NCI-H1417 (cell line): ENCODE data around the gene GNB3.

ENCODE experiments used
- DNase-seq, 3 experiments: peaks; one replicate each; lab custom pipeline; 2025; lab: John Stamatoyannopoulos, UW

Gene GNB3

DNA sequence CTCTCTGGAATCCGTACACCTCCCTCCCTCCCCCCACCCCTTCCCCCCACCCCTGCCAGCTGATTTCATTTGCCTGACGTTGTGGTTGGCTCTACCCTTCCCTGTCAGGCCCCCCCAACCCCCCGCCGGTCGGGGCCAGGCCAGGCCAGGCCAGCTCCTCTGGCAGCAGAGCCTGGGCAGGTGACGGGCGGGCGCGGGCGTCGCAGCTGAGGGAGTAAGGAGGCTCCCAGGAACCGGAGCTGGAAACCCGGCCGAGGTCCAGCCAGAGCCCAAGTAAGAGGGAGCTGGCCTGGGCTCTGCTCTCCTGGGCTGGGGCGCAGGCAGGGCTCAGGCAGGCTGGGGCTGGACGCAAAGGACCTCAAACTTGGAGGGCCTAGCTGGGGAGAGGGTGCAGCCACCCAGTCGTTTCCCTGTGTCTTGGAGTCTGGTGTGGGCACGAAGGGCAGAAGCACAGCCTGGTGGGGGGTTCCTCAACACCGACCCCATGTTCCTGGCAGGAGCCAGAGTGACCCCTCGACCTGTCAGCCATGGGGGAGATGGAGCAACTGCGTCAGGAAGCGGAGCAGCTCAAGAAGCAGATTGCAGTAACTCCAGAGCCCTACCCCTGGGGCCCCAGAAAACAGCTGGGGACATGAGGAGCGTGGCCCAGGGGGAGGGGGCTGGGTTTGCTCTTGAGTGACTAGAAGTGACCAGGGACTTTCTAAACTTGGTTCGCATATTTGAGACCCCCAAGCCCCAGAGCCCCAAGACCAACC, at the start of gene GNB3:
Gene GNB3, plus strand, starts transcription at position 165 of the 755 bp plus-strand sequence. Its CDS starts 363 bp downstream, at position 528.
- peak in 1 of 3 experiments; percentile 9 for DNase-seq

DNA sequence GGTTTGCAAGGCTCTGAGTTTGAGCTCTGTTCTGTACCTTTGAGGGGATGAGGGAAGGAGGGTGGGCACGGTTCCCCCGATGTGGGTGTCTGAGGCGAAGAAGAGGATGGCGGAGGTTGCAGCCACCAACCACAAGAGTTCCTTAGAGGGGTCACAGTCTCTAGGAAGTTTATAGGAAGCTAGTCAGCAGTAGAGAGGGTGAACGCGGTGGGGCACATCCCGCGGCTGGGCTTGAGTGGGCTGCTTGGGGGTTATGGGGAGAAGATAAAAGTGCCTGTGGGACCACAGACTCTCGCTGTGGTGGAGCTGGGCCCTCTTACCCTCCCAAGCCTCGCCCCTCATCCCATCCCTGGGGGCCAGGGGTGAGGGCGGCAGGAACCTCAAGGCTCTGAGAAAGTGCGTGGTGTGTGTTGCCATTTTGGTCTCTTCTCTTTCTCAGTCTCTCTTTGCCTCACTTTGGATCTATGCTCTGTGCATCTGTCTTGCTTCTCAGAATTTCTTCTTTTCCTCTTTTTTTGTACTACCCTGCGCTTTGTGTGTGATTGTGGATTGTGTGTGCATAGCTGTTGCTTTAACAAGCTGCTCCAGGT, 48.7 kb upstream of the GNB3 start:
- DNase-seq = no peak

DNA sequence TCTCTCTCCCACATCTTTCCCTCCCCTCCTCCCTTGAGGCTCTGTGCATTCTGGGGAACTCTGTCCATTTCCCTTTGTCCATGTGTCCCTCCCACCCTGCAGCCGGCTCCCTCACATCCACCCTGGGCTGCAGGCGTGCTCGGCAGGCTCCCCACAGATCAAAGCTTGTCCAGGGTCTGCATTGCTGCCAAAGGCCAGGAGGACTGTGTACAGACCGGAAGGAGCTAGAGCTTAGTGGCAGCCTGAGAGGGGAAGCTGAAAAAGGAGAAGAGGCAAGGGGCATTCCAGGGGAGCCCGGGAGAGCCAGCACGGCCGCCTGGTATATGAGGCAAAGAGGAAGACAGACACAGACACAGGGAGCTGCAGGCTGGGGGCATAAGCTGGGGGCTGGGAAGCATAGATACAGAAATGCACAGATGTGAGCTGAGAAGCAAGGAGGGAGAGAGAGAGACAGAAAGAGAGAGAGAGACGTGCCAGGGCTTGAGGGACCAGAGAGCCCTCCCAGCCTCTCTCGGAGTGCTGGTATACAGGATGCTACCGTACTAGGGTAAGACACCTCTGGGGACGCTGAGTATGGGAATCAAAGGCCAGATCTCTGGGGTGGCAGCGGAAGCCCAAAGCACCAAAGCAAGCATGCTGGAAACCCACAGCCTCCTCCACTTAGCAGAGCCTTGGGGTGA, 48.1 kb upstream of the GNB3 start:
- no peak for DNase-seq

DNA sequence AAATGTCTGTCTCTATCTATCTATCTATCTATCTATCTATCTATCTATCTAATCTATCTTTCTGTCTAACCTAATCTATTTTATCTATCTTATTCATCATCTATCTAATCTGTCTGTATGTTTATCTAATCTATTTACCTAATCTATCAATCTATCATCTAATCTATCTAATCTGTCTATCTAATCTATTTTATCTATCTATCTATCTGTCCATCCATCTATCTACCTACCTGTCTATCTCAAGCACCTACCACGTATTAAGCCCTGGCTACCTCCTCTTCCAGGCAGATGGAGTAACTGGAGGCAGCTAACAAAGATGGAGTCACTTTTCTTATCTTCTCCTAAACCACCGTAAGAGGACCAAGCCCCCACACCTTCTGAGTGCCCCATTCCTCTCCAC, 45.6 kb upstream of the GNB3 start:
- DNase-seq = no peak

DNA sequence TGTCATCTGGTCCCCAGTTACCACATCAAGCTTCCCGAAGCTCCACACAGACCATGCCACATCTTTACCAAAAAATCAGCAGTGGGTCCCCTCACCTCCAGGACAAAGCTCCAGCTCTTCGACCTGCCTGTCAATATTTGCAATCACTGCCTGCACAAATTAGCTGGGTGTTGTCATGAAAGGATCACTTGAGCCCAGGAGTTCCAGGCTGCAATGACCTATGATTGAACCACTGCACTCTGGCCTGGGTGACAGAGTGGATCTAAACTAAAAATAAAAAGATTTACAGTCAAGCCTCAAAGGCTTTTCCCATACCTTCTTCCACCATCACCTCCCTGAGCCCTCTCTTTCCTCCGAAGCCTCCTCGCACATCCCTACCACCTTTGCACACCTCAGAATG, 44.1 kb upstream of the GNB3 start:
- no peak for DNase-seq

DNA sequence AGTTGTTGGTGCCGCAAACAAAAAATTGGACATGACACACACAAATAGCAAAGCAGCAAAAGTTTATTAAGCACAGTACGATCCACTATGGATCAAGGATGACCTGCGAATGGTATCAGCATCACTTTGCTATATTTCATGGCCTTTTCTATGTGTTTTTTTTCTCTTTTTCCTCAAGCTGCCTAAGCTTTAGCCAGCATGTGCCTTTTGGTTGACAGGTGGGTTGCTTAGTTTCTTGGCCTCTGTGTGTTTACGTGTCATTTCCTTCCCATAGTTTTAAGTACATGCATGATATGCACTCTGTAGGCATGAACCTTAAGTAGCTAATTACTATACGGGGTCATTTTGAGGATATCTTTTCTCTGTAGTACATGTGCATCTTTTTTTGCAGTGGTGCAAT, 41.6 kb upstream of the GNB3 start:
- DNase-seq = no peak

DNA sequence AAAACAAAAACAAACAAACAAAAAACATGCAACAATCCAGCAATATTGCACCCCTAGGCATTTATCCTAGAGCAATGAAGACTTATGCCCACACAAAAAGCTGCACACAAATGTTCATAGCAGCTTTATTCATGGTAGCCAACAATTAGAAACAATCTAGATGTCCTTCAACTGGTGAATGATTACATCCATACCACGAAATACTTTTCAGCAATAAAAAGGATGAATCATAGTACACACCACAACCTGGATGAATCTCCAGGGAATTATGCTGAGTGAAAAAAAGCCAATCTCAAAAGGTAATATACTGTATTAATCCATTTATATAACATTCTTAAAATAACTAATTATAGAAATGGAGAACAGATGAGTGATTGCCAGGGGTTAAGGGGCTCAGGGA, 33.6 kb upstream of the GNB3 start:
- no peak for DNase-seq

DNA sequence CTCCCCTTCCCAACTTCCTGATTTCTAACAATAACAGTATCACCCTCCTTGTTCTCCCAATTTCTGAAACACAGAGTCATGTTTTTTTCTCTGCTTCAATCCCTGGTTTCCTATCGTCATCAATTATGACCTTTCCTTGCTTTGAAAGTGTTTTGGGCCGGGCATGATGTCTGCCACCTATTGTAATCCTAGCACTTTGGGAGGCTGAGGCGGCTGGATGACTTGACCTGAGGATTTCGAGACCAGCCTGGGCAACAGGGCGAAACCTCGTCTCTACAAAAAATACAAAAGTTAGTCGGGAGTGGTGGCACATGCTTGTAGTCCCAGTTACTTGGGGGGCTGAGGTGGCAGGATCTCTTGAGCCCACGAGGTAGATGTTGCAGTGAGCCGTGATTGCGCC, 31.7 kb upstream of the GNB3 start:
- DNase-seq = no peak

DNA sequence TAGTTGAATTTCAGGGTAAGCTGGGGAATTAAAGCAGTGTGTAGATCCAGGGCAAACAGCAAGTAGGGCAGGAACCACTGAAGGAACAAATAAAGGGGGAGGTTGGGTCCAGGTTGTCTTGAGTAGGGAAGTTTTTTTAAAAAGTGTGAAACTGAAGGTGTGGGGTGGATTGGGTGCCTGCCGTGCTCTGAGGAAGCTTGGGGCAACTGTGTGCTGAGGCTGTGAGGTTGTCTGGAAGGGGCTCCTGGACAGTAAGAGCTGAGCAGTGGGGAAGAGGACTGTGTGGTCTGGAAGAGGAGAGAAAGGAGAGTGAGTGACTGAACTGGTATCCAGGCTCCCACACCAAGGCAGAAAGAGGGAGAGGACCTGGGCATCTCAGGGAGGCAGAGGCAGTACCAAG, 30.0 kb upstream of the GNB3 start:
- no peak for DNase-seq

DNA sequence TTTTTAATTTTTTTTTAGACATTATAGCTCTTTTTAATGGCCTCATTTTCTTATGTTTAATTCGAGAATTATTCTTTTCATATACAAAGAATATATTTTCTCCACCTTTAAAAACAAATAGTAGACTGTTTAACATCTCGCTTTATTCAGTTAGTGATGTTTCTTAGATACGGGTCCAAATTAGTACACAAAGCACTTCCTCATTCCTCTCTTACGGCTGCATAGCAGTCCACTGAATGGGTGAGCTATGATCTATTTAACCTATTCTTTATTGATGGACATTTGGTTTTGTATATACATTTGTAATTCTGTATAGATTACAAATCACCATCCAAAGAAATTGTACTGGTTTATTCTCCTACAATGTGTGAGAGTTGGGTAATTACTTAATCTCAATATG, 27.4 kb upstream of the GNB3 start:
- no peak for DNase-seq

DNA sequence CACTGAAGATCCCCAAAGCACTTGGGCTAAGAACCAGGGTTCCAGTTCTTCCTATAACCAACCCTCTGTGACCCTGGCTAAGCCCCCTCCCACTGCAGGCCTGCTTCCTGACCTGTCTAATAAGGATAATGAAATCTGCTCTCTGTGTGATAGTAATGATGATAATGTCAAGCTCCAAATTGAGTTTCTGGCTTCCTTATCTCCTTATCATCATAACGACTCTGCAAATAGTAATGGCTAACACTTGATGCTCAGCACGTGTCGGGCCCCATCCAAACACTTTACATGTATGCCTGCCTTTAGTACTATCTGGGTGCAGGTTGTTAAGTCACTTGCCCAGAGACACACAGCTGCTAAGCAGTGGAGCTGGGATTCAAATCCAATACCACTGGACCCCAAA, 24.1 kb upstream of the GNB3 start:
- no peak for DNase-seq

DNA sequence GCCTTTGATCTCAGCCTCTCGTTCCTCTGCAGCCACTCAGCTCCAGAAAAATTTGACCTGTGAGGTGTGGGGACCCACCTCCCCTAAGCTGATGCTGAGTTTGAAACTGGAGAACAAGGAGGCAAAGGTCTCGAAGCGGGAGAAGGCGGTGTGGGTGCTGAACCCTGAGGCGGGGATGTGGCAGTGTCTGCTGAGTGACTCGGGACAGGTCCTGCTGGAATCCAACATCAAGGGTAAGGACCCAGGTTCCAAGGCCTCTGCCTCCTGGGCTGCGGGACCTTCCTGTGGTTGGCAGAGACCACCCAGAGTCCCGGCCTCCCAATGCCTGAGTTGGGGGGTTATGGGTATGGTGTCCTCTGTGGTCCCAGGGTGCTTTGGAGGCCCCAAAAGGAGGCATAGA, 23.6 kb upstream of the GNB3 start:
- no peak for DNase-seq

DNA sequence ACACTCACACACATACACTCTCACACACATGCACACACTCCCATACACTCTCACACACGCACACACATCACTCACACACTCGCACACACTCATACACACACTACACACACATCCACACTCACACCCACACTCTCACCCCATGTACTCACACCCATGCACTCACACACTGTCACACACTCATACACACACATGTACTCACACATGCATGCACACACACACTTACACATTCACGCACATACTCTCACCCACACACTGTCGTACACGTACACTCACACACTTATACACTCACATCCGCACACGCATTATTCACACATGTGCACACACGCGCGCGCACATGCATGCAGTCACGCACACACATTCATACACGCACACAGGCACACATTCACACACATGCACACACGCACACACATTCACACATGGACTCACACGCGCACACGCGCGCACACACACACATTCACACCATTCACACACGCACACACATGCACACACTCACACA, 23.0 kb upstream of the GNB3 start:
- DNase-seq = no peak

DNA sequence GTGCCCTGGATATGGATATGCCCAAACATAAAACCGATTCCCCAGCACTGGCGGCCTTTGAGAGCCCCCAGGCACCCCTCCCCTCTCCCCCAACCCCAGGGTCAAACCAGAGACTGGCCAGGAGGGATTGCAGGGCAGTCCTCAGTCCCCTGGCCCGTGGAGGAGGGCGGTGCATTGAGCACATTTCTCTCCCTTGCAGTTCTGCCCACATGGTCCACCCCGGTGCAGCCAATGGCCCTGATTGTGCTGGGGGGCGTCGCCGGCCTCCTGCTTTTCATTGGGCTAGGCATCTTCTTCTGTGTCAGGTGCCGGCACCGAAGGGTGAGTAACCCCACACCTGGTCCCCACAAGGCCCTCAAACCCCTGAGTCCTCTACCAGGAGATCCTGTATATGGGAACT, 22.5 kb upstream of the GNB3 start:
- no peak for DNase-seq

DNA sequence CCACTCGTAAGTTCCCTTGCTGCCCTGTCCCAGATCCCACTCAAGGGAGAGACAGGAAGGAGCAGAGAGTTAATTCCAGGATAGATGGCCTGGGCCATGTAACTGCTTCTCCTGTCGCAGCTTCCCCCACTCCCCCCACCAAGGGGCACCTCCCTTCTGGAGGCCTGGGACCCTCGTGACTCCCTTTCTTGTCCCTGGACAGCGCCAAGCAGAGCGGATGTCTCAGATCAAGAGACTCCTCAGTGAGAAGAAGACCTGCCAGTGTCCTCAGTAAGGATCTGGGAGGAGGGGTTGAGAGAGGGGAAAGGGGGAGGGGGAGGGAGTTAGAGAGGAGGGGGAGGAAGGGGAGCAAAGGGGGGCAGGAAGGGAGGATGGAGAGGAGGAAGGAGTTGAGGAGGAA, 22.1 kb upstream of the GNB3 start:
- no peak for DNase-seq

DNA sequence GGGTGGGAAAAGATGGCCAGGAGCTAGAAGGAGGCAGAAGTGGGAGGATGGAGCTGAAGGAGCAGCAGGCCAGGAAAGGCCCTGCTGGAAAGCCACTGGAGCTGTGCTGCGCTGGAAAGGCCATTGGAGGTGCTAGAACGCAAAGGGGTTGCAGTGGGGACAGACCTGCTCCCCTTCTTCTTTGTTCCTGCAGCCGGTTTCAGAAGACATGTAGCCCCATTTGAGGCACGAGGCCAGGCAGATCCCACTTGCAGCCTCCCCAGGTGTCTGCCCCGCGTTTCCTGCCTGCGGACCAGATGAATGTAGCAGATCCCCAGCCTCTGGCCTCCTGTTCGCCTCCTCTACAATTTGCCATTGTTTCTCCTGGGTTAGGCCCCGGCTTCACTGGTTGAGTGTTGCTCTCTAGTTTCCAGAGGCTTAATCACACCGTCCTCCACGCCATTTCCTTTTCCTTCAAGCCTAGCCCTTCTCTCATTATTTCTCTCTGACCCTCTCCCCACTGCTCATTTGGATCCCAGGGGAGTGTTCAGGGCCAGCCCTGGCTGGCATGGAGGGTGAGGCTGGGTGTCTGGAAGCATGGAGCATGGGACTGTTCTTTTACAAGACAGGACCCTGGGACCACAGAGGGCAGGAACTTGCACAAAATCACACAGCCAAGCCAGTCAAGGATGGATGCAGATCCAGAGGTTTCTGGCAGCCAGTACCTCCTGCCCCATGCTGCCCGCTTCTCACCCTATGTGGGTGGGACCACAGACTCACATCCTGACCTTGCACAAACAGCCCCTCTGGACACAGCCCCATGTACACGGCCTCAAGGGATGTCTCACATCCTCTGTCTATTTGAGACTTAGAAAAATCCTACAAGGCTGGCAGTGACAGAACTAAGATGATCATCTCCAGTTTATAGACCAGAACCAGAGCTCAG, 21.4 kb upstream of the GNB3 start:
- no peak for DNase-seq

DNA sequence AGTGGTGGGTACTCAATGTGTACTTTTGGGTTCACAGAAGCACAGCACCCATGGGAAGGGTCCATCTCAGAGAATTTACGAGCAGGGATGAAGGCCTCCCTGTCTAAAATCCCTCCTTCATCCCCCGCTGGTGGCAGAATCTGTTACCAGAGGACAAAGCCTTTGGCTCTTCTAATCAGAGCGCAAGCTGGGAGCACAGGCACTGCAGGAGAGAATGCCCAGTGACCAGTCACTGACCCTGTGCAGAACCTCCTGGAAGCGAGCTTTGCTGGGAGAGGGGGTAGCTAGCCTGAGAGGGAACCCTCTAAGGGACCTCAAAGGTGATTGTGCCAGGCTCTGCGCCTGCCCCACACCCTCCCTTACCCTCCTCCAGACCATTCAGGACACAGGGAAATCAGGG, 20.6 kb upstream of the GNB3 start:
- DNase-seq = peak in 1 of 3 experiments; percentile 37

DNA sequence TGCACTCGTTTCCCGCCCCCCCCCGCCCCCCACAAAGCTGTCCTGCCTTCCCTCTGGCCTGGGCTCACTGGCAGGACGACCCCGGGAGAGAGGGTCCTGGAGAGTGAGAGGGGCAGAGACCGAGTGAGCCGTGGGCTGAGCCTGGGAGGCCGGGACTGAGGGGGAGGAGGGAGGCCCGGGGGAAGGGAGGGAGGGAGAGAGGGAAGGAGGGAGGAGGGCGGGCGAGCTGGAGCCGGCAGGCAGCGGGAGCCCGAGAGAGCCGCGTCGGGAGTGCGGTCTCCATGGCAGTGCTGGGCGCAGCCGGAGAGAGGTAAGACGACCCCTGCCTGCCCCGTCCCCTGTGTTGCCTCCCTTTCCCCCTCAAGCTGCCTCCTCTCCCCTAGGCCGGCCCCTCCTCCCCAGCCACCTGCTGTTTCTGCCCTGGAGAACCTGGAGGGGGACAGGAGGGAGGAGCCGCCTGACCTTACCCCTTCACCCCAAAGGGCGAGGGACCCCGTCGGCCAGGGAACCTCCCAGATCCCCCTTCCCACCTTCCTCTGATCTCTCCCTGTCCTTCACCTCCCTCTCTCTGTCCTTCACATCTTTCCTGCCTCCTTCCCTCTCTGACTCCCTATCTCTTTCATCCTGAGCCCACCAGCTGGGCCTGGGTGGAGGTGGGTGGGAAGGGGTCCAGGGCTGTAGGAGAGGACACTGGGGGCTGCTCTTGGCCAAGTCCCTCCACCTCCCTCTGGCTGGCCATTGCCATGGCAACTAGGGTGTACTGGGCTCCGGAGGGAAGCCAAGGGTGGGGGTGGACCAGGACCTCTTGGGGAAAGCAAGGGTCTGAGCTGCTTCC, 18.9 kb upstream of the GNB3 start, which contains the start of gene GPR162:
Gene GPR162, plus strand, starts transcription at position 231 of the 835 bp plus-strand sequence. CDS start 2,078 bp downstream, outside the sequence.
- DNase-seq = peak; percentile 60 to 91 (median 87)

DNA sequence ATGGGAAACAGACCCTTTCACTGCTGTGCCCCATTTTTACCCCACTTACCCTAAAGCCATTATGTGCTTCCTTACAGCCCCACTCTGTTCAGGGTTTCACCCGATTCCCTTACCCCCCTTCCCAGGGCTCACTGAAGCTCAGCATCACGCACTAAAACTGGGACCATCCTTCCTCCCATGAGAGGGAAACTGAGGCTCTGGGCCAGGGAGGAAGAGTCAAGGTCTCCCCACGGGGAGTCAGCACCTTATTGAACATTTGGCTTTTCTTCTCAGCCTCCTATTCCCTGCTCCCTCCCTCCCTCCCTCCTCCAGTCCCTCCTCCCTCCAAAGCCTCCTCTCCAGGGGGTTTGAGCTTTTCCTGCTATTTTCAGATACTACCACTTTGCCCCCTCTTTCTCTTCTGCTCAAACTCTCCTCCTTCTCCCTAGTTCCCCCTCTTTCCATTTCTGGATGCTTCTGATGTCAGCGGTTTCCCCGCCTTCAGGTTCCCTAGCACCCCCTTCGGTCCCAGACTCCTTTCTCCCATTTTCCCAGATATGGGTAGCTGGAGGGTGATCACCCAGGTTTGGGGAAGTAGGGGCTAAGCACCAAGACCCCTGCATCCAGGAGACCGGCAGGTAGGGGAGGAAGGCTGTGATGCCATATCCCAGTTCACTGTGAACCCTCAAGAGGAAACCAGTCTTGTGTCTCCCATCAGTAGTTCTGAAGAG, 18.1 kb upstream of the GNB3 start:
- no peak for DNase-seq
